ENCODE measurements around the gene FDX1.

The FDX1 gene

GRCh38 chr11:110428040-110428439 is 1.7 kb upstream of the FDX1 start:
- Histone ChIP-seq H3K27me3 (ENCODE audit: insufficient read depth, low read length) (no peaks in the 10 kb centered on the region), H3K9ac (ENCODE audit: low read length) (no peak overlapping the region), H3K79me2 (ENCODE audit: control insufficient read depth, insufficient read depth, low read length, poor library complexity) (peaks cover 13% of the 10 kb centered on the region), H4K8ac (ENCODE audit: low read depth, low read length) (no peak overlapping the region), H3K4me3 (ENCODE audit: low read depth, low read length) (no peak overlapping the region), H3K79me1 (ENCODE audit: low read length) (peaks cover 15% of the 10 kb centered on the region), H3K27ac (ENCODE audit: low read depth, low read length) (no peak overlapping the region), H2BK120ac (ENCODE audit: insufficient read depth, low read length, poor library complexity) (no peak overlapping the region), H3K4me1 (ENCODE audit: control insufficient read depth in 1 of 2, insufficient read depth in 2 of 2, low read length in 2 of 2) (peaks cover 0 to 4% of the 10 kb centered on the region in 2 experiments), H3K14ac (ENCODE audit: low read length) (no peak overlapping the region), H3K23ac (ENCODE audit: low read length) (no peak overlapping the region), H4K91ac (ENCODE audit: low read depth, low read length) (no peak overlapping the region), H3K36me3 (ENCODE audit: control insufficient read depth in 1 of 2, insufficient read depth in 2 of 2, low read length in 2 of 2) (no peaks in the 10 kb centered on the region), H4K12ac (ENCODE audit: low read depth, low read length) (no peak overlapping the region), H3K4me2 (ENCODE audit: low read length) (no peak overlapping the region), H2AFZ (ENCODE audit: insufficient read depth, low read length, poor library complexity) (no peak overlapping the region), H3K18ac (ENCODE audit: low read length) (no peak overlapping the region), H2BK5ac (ENCODE audit: low read depth, low read length, poor library complexity) (no peak overlapping the region), H3K4ac (ENCODE audit: low read depth, low read length) (no peak overlapping the region), H2AK5ac (ENCODE audit: low read length) (no peak overlapping the region), H3K9me3 (ENCODE audit: insufficient read depth, low read depth, low read length) (peaks cover 2% of the 10 kb centered on the region), H2BK12ac (ENCODE audit: low read length) (no peak overlapping the region)
- WGBS (ENCODE audit: extremely low coverage, insufficient coverage, insufficient read length) = no CpG with 5 or more reads among the region's 2 CpGs
- DNase-seq = peak in 1 of 2 donors; percentile 72

- Histone ChIP-seq H3K79me1 (ENCODE audit: low read length) (peaks cover 15% of the 10 kb centered on the region), H3K14ac (ENCODE audit: low read length) (no peak overlapping the region), H3K36me3 (ENCODE audit: control insufficient read depth in 1 of 2, insufficient read depth in 2 of 2, low read length in 2 of 2) (no peaks in the 10 kb centered on the region), H3K18ac (ENCODE audit: low read length) (no peak overlapping the region), H2BK120ac (ENCODE audit: insufficient read depth, low read length, poor library complexity) (peak overlapping the region; percentile 83), H3K9me3 (ENCODE audit: insufficient read depth, low read depth, low read length) (peaks cover 2% of the 10 kb centered on the region), H3K4ac (ENCODE audit: low read depth, low read length) (no peak overlapping the region), H3K79me2 (ENCODE audit: control insufficient read depth, insufficient read depth, low read length, poor library complexity) (peaks cover 13% of the 10 kb centered on the region), H2BK5ac (ENCODE audit: low read depth, low read length, poor library complexity) (no peak overlapping the region), H3K4me1 (ENCODE audit: control insufficient read depth in 1 of 2, insufficient read depth in 2 of 2, low read length in 2 of 2) (peaks cover 0 to 4% of the 10 kb centered on the region in 2 experiments), H3K27ac (ENCODE audit: low read depth, low read length) (peak overlapping the region; percentile 92), H2AK5ac (ENCODE audit: low read length) (no peak overlapping the region), H4K12ac (ENCODE audit: low read depth, low read length) (no peak overlapping the region), H2AFZ (ENCODE audit: insufficient read depth, low read length, poor library complexity) (no peak overlapping the region), H3K9ac (ENCODE audit: low read length) (no peak overlapping the region), H4K91ac (ENCODE audit: low read depth, low read length) (peak overlapping the region; percentile 32), H3K27me3 (ENCODE audit: insufficient read depth, low read length) (no peaks in the 10 kb centered on the region), H3K4me2 (ENCODE audit: low read length) (peak overlapping the region; percentile 69), H3K4me3 (ENCODE audit: low read depth, low read length) (peak overlapping the region; percentile 89), H2BK12ac (ENCODE audit: low read length) (no peak overlapping the region), H4K8ac (ENCODE audit: low read depth, low read length) (peak overlapping the region; percentile 92), H3K23ac (ENCODE audit: low read length) (no peak overlapping the region)
- WGBS (ENCODE audit: extremely low coverage, insufficient coverage, insufficient read length) = no CpG with 5 or more reads among the region's 10 CpGs
- peak; percentile 96 to 98 for DNase-seq
Observed at GRCh38 chr11:110428956-110429730, 605 bp upstream of the FDX1 start.

- no peak overlapping the region for H2BK12ac ChIP-seq (ENCODE audit: low read length)
- peak overlapping the region; percentile 73 for H2BK120ac ChIP-seq (ENCODE audit: insufficient read depth, low read length, poor library complexity)
- H3K9ac ChIP-seq (ENCODE audit: low read length) = peak overlapping the region; percentile 93
- peak; percentile 41 to 55 for DNase-seq
- peaks cover 15% of the 10 kb centered on the region for H3K79me1 ChIP-seq (ENCODE audit: low read length)
- peak overlapping the region; percentile 76 for H3K4me2 ChIP-seq (ENCODE audit: low read length)
- peak overlapping the region; percentile 92 for H3K27ac ChIP-seq (ENCODE audit: low read depth, low read length)
- peaks cover 2% of the 10 kb centered on the region for H3K9me3 ChIP-seq (ENCODE audit: insufficient read depth, low read depth, low read length)
- H3K23ac ChIP-seq (ENCODE audit: low read length) = no peak overlapping the region
- peak overlapping the region; percentile 98 for H3K14ac ChIP-seq (ENCODE audit: low read length)
- peaks cover 0 to 4% of the 10 kb centered on the region in 2 experiments for H3K4me1 ChIP-seq (ENCODE audit: control insufficient read depth in 1 of 2, insufficient read depth in 2 of 2, low read length in 2 of 2)
- H3K79me2 ChIP-seq (ENCODE audit: control insufficient read depth, insufficient read depth, low read length, poor library complexity) = peaks cover 15% of the 10 kb centered on the region
- peak overlapping the region; percentile 89 for H2AFZ ChIP-seq (ENCODE audit: insufficient read depth, low read length, poor library complexity)
- peak overlapping the region; percentile 96 for H4K91ac ChIP-seq (ENCODE audit: low read depth, low read length)
- H3K4me3 ChIP-seq (ENCODE audit: low read depth, low read length) = peak overlapping the region; percentile 89
- H3K36me3 ChIP-seq (ENCODE audit: control insufficient read depth in 1 of 2, insufficient read depth in 2 of 2, low read length in 2 of 2) = no peaks in the 10 kb centered on the region
- H3K27me3 ChIP-seq (ENCODE audit: insufficient read depth, low read length) = no peaks in the 10 kb centered on the region
- peak overlapping the region; percentile 92 for H4K8ac ChIP-seq (ENCODE audit: low read depth, low read length)
- peak overlapping the region; percentile 84 for H3K4ac ChIP-seq (ENCODE audit: low read depth, low read length)
- H4K12ac ChIP-seq (ENCODE audit: low read depth, low read length) = peak overlapping the region; percentile 31
- WGBS (ENCODE audit: extremely low coverage, insufficient coverage, insufficient read length) = no CpG with 5 or more reads among the region's 51 CpGs
- H2BK5ac ChIP-seq (ENCODE audit: low read depth, low read length, poor library complexity) = peak overlapping the region; percentile 89
- peak overlapping the region; percentile 5 for H2AK5ac ChIP-seq (ENCODE audit: low read length)
- peak overlapping the region; percentile 84 for H3K18ac ChIP-seq (ENCODE audit: low read length)
Observed at GRCh38 chr11:110430267-110431050, 711 bp downstream of the FDX1 start.

GRCh38 chr11:110431051-110431672 is 1.4 kb downstream of the FDX1 start:
- Histone ChIP-seq H3K23ac (ENCODE audit: low read length) (no peak overlapping the region), H3K4me2 (ENCODE audit: low read length) (peak overlapping the region; percentile 76)

More at GRCh38 chr11:110431051-110431672, 1.4 kb downstream of the FDX1 start:
- Histone ChIP-seq H3K4ac (ENCODE audit: low read depth, low read length) (peak overlapping the region; percentile 84), H3K14ac (ENCODE audit: low read length) (no peak overlapping the region), H3K79me2 (ENCODE audit: control insufficient read depth, insufficient read depth, low read length, poor library complexity) (peaks cover 15% of the 10 kb centered on the region), H3K4me1 (ENCODE audit: control insufficient read depth in 1 of 2, insufficient read depth in 2 of 2, low read length in 2 of 2) (peaks cover 0 to 4% of the 10 kb centered on the region in 2 experiments), H3K4me3 (ENCODE audit: low read depth, low read length) (no peak overlapping the region), H3K9ac (ENCODE audit: low read length) (no peak overlapping the region), H2AFZ (ENCODE audit: insufficient read depth, low read length, poor library complexity) (no peak overlapping the region), H4K91ac (ENCODE audit: low read depth, low read length) (no peak overlapping the region), H4K12ac (ENCODE audit: low read depth, low read length) (no peak overlapping the region), H3K18ac (ENCODE audit: low read length) (no peak overlapping the region), H3K27me3 (ENCODE audit: insufficient read depth, low read length) (no peaks in the 10 kb centered on the region), H3K9me3 (ENCODE audit: insufficient read depth, low read depth, low read length) (peaks cover 2% of the 10 kb centered on the region), H2BK12ac (ENCODE audit: low read length) (no peak overlapping the region), H3K79me1 (ENCODE audit: low read length) (peaks cover 15% of the 10 kb centered on the region), H4K8ac (ENCODE audit: low read depth, low read length) (no peak overlapping the region), H2AK5ac (ENCODE audit: low read length) (no peak overlapping the region), H3K27ac (ENCODE audit: low read depth, low read length) (no peak overlapping the region), H2BK5ac (ENCODE audit: low read depth, low read length, poor library complexity) (no peak overlapping the region), H2BK120ac (ENCODE audit: insufficient read depth, low read length, poor library complexity) (no peak overlapping the region), H3K36me3 (ENCODE audit: control insufficient read depth in 1 of 2, insufficient read depth in 2 of 2, low read length in 2 of 2) (no peaks in the 10 kb centered on the region)
- WGBS (ENCODE audit: extremely low coverage, insufficient coverage, insufficient read length) = no CpG with 5 or more reads among the region's 7 CpGs
- DNase-seq = no peak
